K562 (cell line): ENCODE results near the gene TM4SF5. TPM values are rescaled to one million over a fixed set of nuclear protein-coding genes. Genes with fewer than 3 reads are reported as not detected.

Experiments
- ATAC-seq: fragments of 200-7000 bp; cut with Tn5 transposase; 3 replicates; pipeline ENCODE4 v1.9.1; 2020; ENCODE audit warnings: moderate library complexity
- BruUV-seq: library from RNA; stranded (reverse); fragments of 400-500 nt; replicated peaks from 2 replicates; lab custom pipeline; 2021; lab: Mats Ljungman, UMichigan
- CTCF ChIA-PET: fragments of 300-600 bp; formaldehyde crosslinking; extraction: SDS; loops from one replicate; lab custom pipeline; 2021; ENCODE audit warnings: low intra/inter-chr PET ratio; lab: Yijun Ruan, JAX
- POLR2A ChIA-PET: fragments of 300-600, 350-650 bp; sonication (Branson Sonifier 250); formaldehyde crosslinking; extraction: SDS; loops from one replicate; lab custom pipeline; 2021; ENCODE audit warnings: antibody characterized with exemption, inconsistent platforms; lab: Yijun Ruan, JAX
- DNase-seq, 4 experiments: peaks; one replicate each; pipeline versions ENCODE4 v3.0.0 to v3.0.0-alpha.2; 2011 to 2018; ENCODE audit warnings: low spot score in 3 of 4, mixed read lengths in 3 of 4; ENCODE audit errors: extremely low read depth in 1 of 4
- FAIRE-seq: peaks from 2 replicates; lab custom pipeline; 2011; peaks lifted over from hg19 to GRCh38; lab: Jason Lieb, UNC
- H2AFZ ChIP-seq: 2 replicates; pipeline ENCODE4 v1.6.0; 2011; ENCODE audit warnings: low read depth, low read length, control low read depth, inconsistent platforms
- H3K27ac ChIP-seq: fragments of 200-600 bp; 3 replicates; pipeline ENCODE4 v1.8.0; 2011; ENCODE audit warnings: low read depth, mild to moderate bottlenecking, control low read depth, inconsistent platforms, low read length, moderate library complexity, mixed read lengths; ENCODE audit errors: extremely low read depth
- H3K27me3 ChIP-seq, 2 experiments: fragments of 300-600 bp in 1 of 2; 2 replicates in 1 of 2; 3 replicates in 1 of 2; pipeline versions ENCODE4 v1.6.0 to v1.8.0; 2011; ENCODE audit warnings: inconsistent platforms in 2 of 2, low read length in 2 of 2, mild to moderate bottlenecking in 1 of 2, mixed read lengths in 1 of 2, moderate library complexity in 1 of 2; ENCODE audit not compliant: control insufficient read depth in 2 of 2, insufficient read depth in 2 of 2
- H3K36me3 ChIP-seq: fragments of 300-600 bp; 3 replicates; pipeline ENCODE4 v1.8.0; 2011; ENCODE audit warnings: mild to moderate bottlenecking, low read length, inconsistent platforms; ENCODE audit not compliant: control insufficient read depth, insufficient read depth
- H3K4me1 ChIP-seq, 2 experiments: fragments of 200-600 bp in 1 of 2; replicated peaks in 1 of 2; 2 replicates in 1 of 2; 3 replicates in 1 of 2; pipeline versions ENCODE4 v1.5.1 to v1.8.0; 2011; ENCODE audit warnings: inconsistent platforms in 2 of 2, low read length in 2 of 2, mild to moderate bottlenecking in 1 of 2, mixed read lengths in 1 of 2, moderate library complexity in 1 of 2; ENCODE audit not compliant: control insufficient read depth in 2 of 2, insufficient read depth in 2 of 2
- H3K4me2 ChIP-seq: 2 replicates; pipeline ENCODE4 v1.6.1; 2011; ENCODE audit warnings: low read length, control low read depth, inconsistent platforms, mixed read lengths; ENCODE audit not compliant: insufficient read depth
- H3K4me3 ChIP-seq: fragments of 200-600 bp; sonication (generic), shearing (Covaris generic); 2 replicates; pipeline ENCODE4 v1.5.1; 2016; ENCODE audit warnings: control low read depth, inconsistent platforms
- H3K79me2 ChIP-seq: fragments of 200-600 bp; 3 replicates; pipeline ENCODE4 v1.8.0; 2011; ENCODE audit warnings: low read length, inconsistent platforms; ENCODE audit not compliant: control insufficient read depth, insufficient read depth
- H3K9ac ChIP-seq, 2 experiments: 2 replicates each; pipeline versions ENCODE4 v1.6.0 to v1.6.1; 2011; ENCODE audit warnings: low read depth in 2 of 2, low read length in 2 of 2, control low read depth in 1 of 2, inconsistent platforms in 1 of 2, mild to moderate bottlenecking in 1 of 2, mixed read lengths in 1 of 2; ENCODE audit not compliant: insufficient read depth in 1 of 2
- H3K9me1 ChIP-seq: one replicate; pipeline ENCODE4 v1.6.0; 2011; ENCODE audit warnings: inconsistent platforms, mild to moderate bottlenecking, low read length, moderate library complexity; ENCODE audit not compliant: control insufficient read depth, insufficient read depth
- H3K9me3 ChIP-seq: replicated peaks from 2 replicates; pipeline ENCODE4 v1.5.1; 2011; ENCODE audit warnings: low read depth, low read length, inconsistent platforms; ENCODE audit not compliant: control insufficient read depth, insufficient read depth
- H4K20me1 ChIP-seq: replicated peaks from 2 replicates; pipeline ENCODE4 v1.6.1; 2011; ENCODE audit warnings: low read length, inconsistent platforms, mixed read lengths; ENCODE audit not compliant: control insufficient read depth, insufficient read depth
- PHB2 ChIP-seq: fragments of 450-650 bp; IDR thresholded peaks from 2 replicates; pipeline ENCODE4 v1.6.1; 2017; ENCODE audit warnings: low read depth
- RBM25 ChIP-seq: fragments of 200-400 bp; formaldehyde crosslinking; IDR thresholded peaks from 2 replicates; pipeline ENCODE4 v1.6.1; 2018; ENCODE audit warnings: low read length, low read depth, moderate library complexity; ENCODE audit not compliant: severe bottlenecking
- ZNF140 ChIP-seq: fragments of 250-450 bp; sonication (Bioruptor Pico); IDR thresholded peaks from 2 replicates; pipeline ENCODE4 v1.8.0; 2021; ENCODE audit warnings: moderate library complexity, mild to moderate bottlenecking, inconsistent platforms
- ZNF3 ChIP-seq: fragments of 250-450 bp; sonication (Bioruptor Pico); IDR thresholded peaks from 2 replicates; pipeline ENCODE4 v1.5.0; 2021; ENCODE audit warnings: mild to moderate bottlenecking, moderate library complexity
- WGBS: fragments of 100-300 bp; shearing (Covaris generic); methylation state at CpG from one replicate; pipeline ENCODE4 v1.1.6; 2016; ENCODE audit warnings: low coverage, mixed read lengths; ENCODE audit not compliant: insufficient coverage; ENCODE audit errors: missing lambda C conversion rate; 5-methylcytosine and 5-hydroxymethylcytosine counted together
- in situ Hi-C: fragments of 300-500 bp; cut with MboI; formaldehyde crosslinking; loops from 4 replicates; pipeline ENCODE4 v1.15.0; 2018; ENCODE audit warnings: inconsistent platforms, mixed read lengths
- intact Hi-C: fragments of 100-400 bp; cut with micrococcal nuclease; formaldehyde crosslinking; loops from 2 replicates; pipeline ENCODE4 v1.14.2; 2022
- polyA plus RNA-seq, 8 experiments: library from polyadenylated mRNA; depleted of rRNA in 4 of 8; stranded (reverse) in 5 of 8; unstranded in 3 of 8; fragments of >200 nt; fragmentation: Nextera tagmentation in 2 of 8; fragmentation: Illumina TruSeq in 1 of 8; extraction: Ambion mirVana in 2 of 8; extraction: Trizol in 1 of 8; gene quantifications; 2 replicates each; pipeline versions ENCODE4 v1.2.1 to v1.2.3, GENCODE V29; 2011 to 2014; ENCODE audit warnings: inconsistent platforms in 1 of 8, missing spikeins in 1 of 8
- total RNA-seq, 7 experiments: library from RNA; depleted of rRNA in 6 of 7; stranded (reverse); fragments of >200 nt in 6 of 7; fragmentation: Illumina TruSeq in 2 of 7; extraction: Trizol in 2 of 7; gene quantifications; 2 replicates each; pipeline versions ENCODE4 v1.2.1 to v1.2.3, GENCODE V29; 2011 to 2021; ENCODE audit warnings: low replicate concordance in 1 of 7
- TF ChIP-seq, protein P1 (sequence below), 2 experiments: fragments of 200-800 bp in 1 of 2; sonication (Bioruptor generic) in 1 of 2; sonication (generic) in 1 of 2; formaldehyde crosslinking in 1 of 2; IDR thresholded peaks in 1 of 2; conservative IDR thresholded peaks in 1 of 2; 2 replicates each; pipeline versions ENCODE4 v1.5.0 to v1.6.1; 2016 to 2020; ENCODE audit warnings: missing compliant biosample characterization in 1 of 2, missing genetic modification characterization in 1 of 2, missing genetic modification reagents in 1 of 2

TM4SF5 gene
- total and polyA plus RNA-seq, 9 of the 15 experiments (the other 6 are each of a cell fraction or from before 2014, with no cell fraction given), result not detected

DNA sequence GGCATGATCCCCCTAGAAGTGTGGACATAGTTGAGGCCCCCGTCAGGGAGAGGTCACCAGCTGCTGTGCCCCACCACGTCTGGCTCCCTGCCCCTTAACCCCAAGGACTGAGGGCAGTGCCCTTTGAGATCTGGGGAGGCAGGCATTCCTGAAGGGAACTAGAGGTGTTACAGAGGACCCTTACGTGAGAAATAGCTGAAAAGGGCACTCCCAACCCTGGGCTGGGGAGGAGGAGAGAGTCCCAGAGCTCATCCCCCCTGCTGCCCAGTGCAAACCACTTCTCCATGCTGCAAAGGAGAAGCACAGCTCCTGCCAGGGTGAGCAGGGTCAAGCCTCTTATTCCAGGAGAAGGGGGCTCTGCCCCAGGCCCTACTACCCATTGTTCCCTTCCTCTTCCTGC lies 51.1 kb downstream of the TM4SF5 start (continued):
- TF ChIP-seq, protein P1, sequence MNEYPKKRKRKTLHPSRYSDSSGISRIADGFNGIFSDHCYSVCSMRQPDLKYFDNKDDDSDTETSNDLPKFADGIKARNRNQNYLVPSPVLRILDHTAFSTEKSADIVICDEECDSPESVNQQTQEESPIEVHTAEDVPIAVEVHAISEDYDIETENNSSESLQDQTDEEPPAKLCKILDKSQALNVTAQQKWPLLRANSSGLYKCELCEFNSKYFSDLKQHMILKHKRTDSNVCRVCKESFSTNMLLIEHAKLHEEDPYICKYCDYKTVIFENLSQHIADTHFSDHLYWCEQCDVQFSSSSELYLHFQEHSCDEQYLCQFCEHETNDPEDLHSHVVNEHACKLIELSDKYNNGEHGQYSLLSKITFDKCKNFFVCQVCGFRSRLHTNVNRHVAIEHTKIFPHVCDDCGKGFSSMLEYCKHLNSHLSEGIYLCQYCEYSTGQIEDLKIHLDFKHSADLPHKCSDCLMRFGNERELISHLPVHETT (CRISPR knock-in tag; conservative IDR thresholded peaks at IDR 0.05 in 1 of 2, IDR thresholded peaks at IDR 0.05 in 1 of 2), result no peak
- TF ChIP-seq PHB2, result no peak
- TF ChIP-seq ZNF3 (CRISPR knock-in tag), result no peak

DNA sequence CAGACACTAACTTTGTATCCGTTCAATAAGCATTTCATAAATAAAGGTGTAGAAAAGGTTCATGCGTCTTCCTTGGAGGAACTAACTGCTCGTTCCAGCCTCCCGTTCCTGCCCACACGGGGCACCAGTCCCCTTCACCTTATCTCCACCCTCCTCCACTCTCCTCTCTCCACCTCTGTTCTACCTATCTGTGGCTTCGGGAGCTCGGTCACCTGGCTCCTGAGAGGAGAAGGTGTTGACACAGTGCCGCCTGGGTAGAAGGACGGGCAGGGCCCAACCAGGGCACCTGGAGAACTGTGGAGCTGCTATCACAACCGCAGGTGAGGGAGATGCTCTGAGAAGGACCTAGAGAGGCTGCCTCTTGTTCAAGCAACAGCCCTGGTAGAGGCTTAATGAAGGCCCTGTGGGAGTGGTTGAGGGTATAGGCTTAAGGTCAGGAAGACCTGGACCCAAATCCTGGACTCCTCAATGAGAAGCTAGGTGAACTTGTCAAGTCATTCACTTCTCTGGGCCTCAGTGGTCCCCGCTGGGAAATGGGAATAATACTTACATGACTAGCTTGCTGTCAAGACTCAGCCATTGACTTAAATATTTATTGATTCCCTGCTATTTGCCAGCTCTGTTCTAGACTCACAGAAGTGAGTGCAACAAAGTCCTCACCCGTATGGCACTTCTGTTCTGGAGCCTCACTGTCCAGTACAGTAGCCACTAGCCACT lies 51.8 kb downstream of the TM4SF5 start:
- no peak overlapping the region for H3K4me3 ChIP-seq
- CTCF ChIA-PET, result no interaction called here
- H3K27me3 ChIP-seq, result no peaks in the 10 kb centered on the region
- H3K9me1 ChIP-seq, result peaks cover 2% of the 10 kb centered on the region
- POLR2A ChIA-PET, result interaction anchor here (0.5 to 1.5 kb wide), 3 partner anchors 11 to 120 kb away, joined by 3 to 7 read pairs (median 3); partner anchors contain the start of gene PELP1
- DNase-seq (no peak), ATAC-seq (0 out of 3 replicates have a peak, but pooled peaks have one; percentile 22), FAIRE-seq (no peak)
- no TSS peak for BruUV-seq
- WGBS, result 18% methylated on average over 9 of the region's 12 CpGs
- intact Hi-C loops, result no loop called here
- H4K20me1 ChIP-seq, result no peaks in the 10 kb centered on the region
- TF ChIP-seq RBM25 (peak; percentile 61), ZNF140 (CRISPR knock-in tag) (no peak)
- no peaks in the 10 kb centered on the region for H3K36me3 ChIP-seq
- no peak overlapping the region for H3K4me2 ChIP-seq
- no peaks in the 10 kb centered on the region for H3K79me2 ChIP-seq
- H3K9ac ChIP-seq, result peak overlapping the region in 1 of 2 experiments; percentile 61; a peak in 1 of 4 replicates
- no peaks in the 10 kb centered on the region for H3K9me3 ChIP-seq
- H2AFZ ChIP-seq, result no peak overlapping the region
- in situ Hi-C loops, result no loop called here
- no peaks in the 10 kb centered on the region for H3K4me1 ChIP-seq
- no peak overlapping the region for H3K27ac ChIP-seq
